Activated naive CD8-positive, alpha-beta T cell treated with anti-CD3 and anti-CD28 coated beads, Interleukin-2, amount 50 U/mL, for 24 hours (primary cell): ENCODE measurements around the gene LARGE1.
A peak's percentile ranks its signal among the peaks of the same experiment; 100 is the strongest.

Source experiments
- ATAC-seq: fragments of 150-1000 bp; cut with Tn5 transposase; one replicate; pipeline ENCODE4 v1.10.0; 2021
- DNase-seq: peaks from one replicate; pipeline ENCODE4 v3.0.0; 2021
- H3K27ac Mint-ChIP-seq: one replicate; pipeline ENCODE4 v1.8.0; 2021; ENCODE audit warnings: mild to moderate bottlenecking, mixed read lengths
- H3K27me3 Mint-ChIP-seq: one replicate; pipeline ENCODE4 v1.8.0; 2021; ENCODE audit warnings: mixed read lengths
- H3K36me3 Mint-ChIP-seq: one replicate; pipeline ENCODE4 v1.8.0; 2021; ENCODE audit warnings: low read depth, mixed read lengths
- H3K4me1 Mint-ChIP-seq: one replicate; pipeline ENCODE4 v1.8.0; 2021; ENCODE audit warnings: mixed read lengths
- H3K4me3 Mint-ChIP-seq: one replicate; pipeline ENCODE4 v1.8.0; 2021; ENCODE audit warnings: mild to moderate bottlenecking, moderate library complexity, mixed read lengths
- H3K9me3 Mint-ChIP-seq: one replicate; pipeline ENCODE4 v1.8.0; 2021; ENCODE audit warnings: mixed read lengths

The LARGE1 gene

GRCh38 chr22:33303099-33303498, 617.2 kb downstream of the LARGE1 start:
- peaks cover 10% of the 10 kb centered on the region for H3K4me1 Mint-ChIP-seq
- no peak overlapping the region for H3K27ac Mint-ChIP-seq
- H3K9me3 Mint-ChIP-seq, result no peaks in the 10 kb centered on the region
- H3K4me3 Mint-ChIP-seq, result no peak overlapping the region
- H3K36me3 Mint-ChIP-seq, result no peaks in the 10 kb centered on the region
- no peak for ATAC-seq
- no peak for DNase-seq
- no peaks in the 10 kb centered on the region for H3K27me3 Mint-ChIP-seq

GRCh38 chr22:33302549-33302948, 617.7 kb downstream of the LARGE1 start:
- Mint-ChIP-seq H3K27ac (no peak overlapping the region), H3K27me3 (peaks cover 2% of the 10 kb centered on the region), H3K9me3 (no peaks in the 10 kb centered on the region), H3K4me3 (no peak overlapping the region), H3K36me3 (no peaks in the 10 kb centered on the region), H3K4me1 (peaks cover 13% of the 10 kb centered on the region)
- DNase-seq (no peak), ATAC-seq (no peak)

- DNase-seq (peak; percentile 73), ATAC-seq (peak; percentile 44)
- Mint-ChIP-seq H3K36me3 (no peaks in the 10 kb centered on the region), H3K27me3 (peaks cover 2% of the 10 kb centered on the region), H3K9me3 (no peaks in the 10 kb centered on the region), H3K4me3 (no peak overlapping the region), H3K4me1 (peaks cover 13% of the 10 kb centered on the region), H3K27ac (no peak overlapping the region)
These were observed 618.2 kb downstream of the LARGE1 start for GRCh38 chr22:33302049-33302545.

GRCh38 chr22:33300165-33300564, 620.1 kb downstream of the LARGE1 start:
- no peak for DNase-seq
- no peaks in the 10 kb centered on the region for H3K36me3 Mint-ChIP-seq
- ATAC-seq, result no peak
- H3K9me3 Mint-ChIP-seq, result no peaks in the 10 kb centered on the region
- H3K4me1 Mint-ChIP-seq, result peaks cover 13% of the 10 kb centered on the region
- no peak overlapping the region for H3K4me3 Mint-ChIP-seq
- H3K27ac Mint-ChIP-seq, result no peak overlapping the region
- peaks cover 2% of the 10 kb centered on the region for H3K27me3 Mint-ChIP-seq

- no peak overlapping the region for H3K27ac Mint-ChIP-seq
- H3K4me3 Mint-ChIP-seq, result no peak overlapping the region
- peak; percentile 2 for DNase-seq
- peak; percentile 53 for ATAC-seq
- H3K36me3 Mint-ChIP-seq, result no peaks in the 10 kb centered on the region
- peaks cover 2% of the 10 kb centered on the region for H3K27me3 Mint-ChIP-seq
- no peaks in the 10 kb centered on the region for H3K9me3 Mint-ChIP-seq
- H3K4me1 Mint-ChIP-seq, result peaks cover 13% of the 10 kb centered on the region
These were observed 620.9 kb downstream of the LARGE1 start for GRCh38 chr22:33299245-33299956.

- H3K4me1 Mint-ChIP-seq, result peaks cover 3% of the 10 kb centered on the region
- no peak for ATAC-seq
These were observed 623.3 kb downstream of the LARGE1 start for GRCh38 chr22:33296941-33297340.

GRCh38 chr22:33288078-33288477, 632.2 kb downstream of the LARGE1 start:
- Mint-ChIP-seq H3K9me3 (no peaks in the 10 kb centered on the region), H3K27me3 (no peaks in the 10 kb centered on the region), H3K36me3 (no peaks in the 10 kb centered on the region), H3K4me1 (no peaks in the 10 kb centered on the region), H3K4me3 (no peak overlapping the region), H3K27ac (no peak overlapping the region)
- ATAC-seq (no peak), DNase-seq (no peak)

More at GRCh38 chr22:33296941-33297340, 623.3 kb downstream of the LARGE1 start:
- Mint-ChIP-seq H3K27ac (no peak overlapping the region), H3K27me3 (peaks cover 2% of the 10 kb centered on the region), H3K36me3 (no peaks in the 10 kb centered on the region), H3K9me3 (no peaks in the 10 kb centered on the region), H3K4me3 (no peak overlapping the region)
- DNase-seq, result no peak

GRCh38 chr22:33275073-33275443, 645.2 kb downstream of the LARGE1 start:
- no peak for ATAC-seq
- H3K27ac Mint-ChIP-seq, result no peak overlapping the region

GRCh38 chr22:33274214-33275072, 645.8 kb downstream of the LARGE1 start:
- Mint-ChIP-seq H3K4me1 (peaks cover 13% of the 10 kb centered on the region), H3K27ac (no peak overlapping the region), H3K36me3 (no peaks in the 10 kb centered on the region), H3K4me3 (no peak overlapping the region), H3K9me3 (no peaks in the 10 kb centered on the region), H3K27me3 (no peaks in the 10 kb centered on the region)
- ATAC-seq (no peak), DNase-seq (peak; percentile 20)

More at GRCh38 chr22:33275073-33275443, 645.2 kb downstream of the LARGE1 start:
- DNase-seq, result no peak
- H3K4me1 Mint-ChIP-seq, result peaks cover 13% of the 10 kb centered on the region
- H3K9me3 Mint-ChIP-seq, result no peaks in the 10 kb centered on the region
- H3K4me3 Mint-ChIP-seq, result no peak overlapping the region
- H3K36me3 Mint-ChIP-seq, result no peaks in the 10 kb centered on the region
- no peaks in the 10 kb centered on the region for H3K27me3 Mint-ChIP-seq

- Mint-ChIP-seq H3K27ac (peak overlapping the region; percentile 25), H3K27me3 (no peaks in the 10 kb centered on the region), H3K36me3 (no peaks in the 10 kb centered on the region), H3K4me3 (no peak overlapping the region), H3K4me1 (peaks cover 16% of the 10 kb centered on the region), H3K9me3 (no peaks in the 10 kb centered on the region)
- DNase-seq, result no peak
- no peak for ATAC-seq
These were observed 647.4 kb downstream of the LARGE1 start for GRCh38 chr22:33272871-33273270.

GRCh38 chr22:33272180-33272579, 648.1 kb downstream of the LARGE1 start:
- Mint-ChIP-seq H3K27me3 (no peaks in the 10 kb centered on the region), H3K4me3 (no peak overlapping the region), H3K27ac (no peak overlapping the region), H3K9me3 (no peaks in the 10 kb centered on the region), H3K4me1 (peaks cover 16% of the 10 kb centered on the region), H3K36me3 (no peaks in the 10 kb centered on the region)
- ATAC-seq (no peak), DNase-seq (no peak)

- H3K27ac Mint-ChIP-seq, result no peak overlapping the region
- no peaks in the 10 kb centered on the region for H3K9me3 Mint-ChIP-seq
- DNase-seq, result no peak
- H3K27me3 Mint-ChIP-seq, result no peaks in the 10 kb centered on the region
- H3K4me3 Mint-ChIP-seq, result no peak overlapping the region
- H3K4me1 Mint-ChIP-seq, result peaks cover 16% of the 10 kb centered on the region
- H3K36me3 Mint-ChIP-seq, result no peaks in the 10 kb centered on the region
- no peak for ATAC-seq
These were observed 648.7 kb downstream of the LARGE1 start for GRCh38 chr22:33271390-33272161.

- peaks cover 16% of the 10 kb centered on the region for H3K4me1 Mint-ChIP-seq
- H3K9me3 Mint-ChIP-seq, result no peaks in the 10 kb centered on the region
- no peak overlapping the region for H3K27ac Mint-ChIP-seq
- no peaks in the 10 kb centered on the region for H3K27me3 Mint-ChIP-seq
- no peaks in the 10 kb centered on the region for H3K36me3 Mint-ChIP-seq
- no peak for DNase-seq
- H3K4me3 Mint-ChIP-seq, result no peak overlapping the region
- no peak for ATAC-seq
These were observed 649.7 kb downstream of the LARGE1 start for GRCh38 chr22:33270596-33270995.

GRCh38 chr22:33261699-33262098, 658.6 kb downstream of the LARGE1 start:
- Mint-ChIP-seq H3K36me3 (no peaks in the 10 kb centered on the region), H3K4me3 (no peak overlapping the region), H3K9me3 (no peaks in the 10 kb centered on the region), H3K4me1 (no peaks in the 10 kb centered on the region), H3K27ac (no peak overlapping the region), H3K27me3 (peaks cover 4% of the 10 kb centered on the region)
- ATAC-seq (no peak), DNase-seq (no peak)
